Activated CD4-positive, alpha-beta T cell treated with anti-CD3 and anti-CD28 coated beads, Interleukin-10, Interleukin-2, amounts not matched to agents 100 ng/mL and 50 ng/mL, durations not matched to agents 16 hours and 8 hours (primary cell): ENCODE data around the gene PCDHGA9.
A peak's percentile ranks its signal among the peaks of the same experiment; 100 is the strongest.
"Not testable (repeated sequence)": the region's sequence is repeated elsewhere in the genome, so short reads cannot be mapped to it uniquely, and the experiment has no call there.

Experiments
- DNase-seq: peaks from one replicate; pipeline ENCODE4 v3.0.0-alpha.2; 2020

PCDHGA9 gene

DNA sequence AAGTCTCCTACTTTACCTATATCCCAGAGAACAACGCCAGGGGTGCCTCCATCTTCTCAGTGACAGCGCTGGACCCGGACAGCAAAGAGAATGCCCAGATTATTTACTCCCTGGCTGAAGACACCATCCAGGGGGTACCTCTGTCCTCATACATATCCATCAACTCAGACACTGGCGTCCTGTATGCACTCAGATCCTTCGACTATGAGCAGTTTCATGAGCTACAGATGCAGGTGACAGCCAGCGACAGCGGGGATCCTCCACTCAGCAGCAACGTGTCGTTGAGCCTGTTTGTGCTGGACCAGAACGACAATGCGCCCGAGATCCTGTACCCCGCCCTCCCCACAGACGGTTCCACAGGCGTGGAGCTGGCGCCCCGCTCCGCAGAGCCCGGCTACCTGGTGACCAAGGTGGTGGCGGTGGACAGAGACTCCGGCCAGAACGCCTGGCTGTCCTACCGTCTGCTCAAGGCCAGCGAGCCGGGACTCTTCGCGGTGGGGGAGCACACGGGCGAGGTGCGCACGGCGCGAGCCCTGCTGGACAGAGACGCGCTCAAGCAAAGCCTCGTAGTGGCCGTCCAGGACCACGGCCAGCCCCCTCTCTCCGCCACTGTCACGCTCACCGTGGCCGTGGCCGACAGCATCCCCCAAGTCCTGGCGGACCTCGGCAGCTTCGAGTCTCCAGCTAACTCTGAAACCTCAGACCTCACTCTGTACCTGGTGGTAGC, 12.1 kb downstream of the PCDHGA9 start:
- not testable (repeated sequence) for DNase-seq

- not testable (repeated sequence) for DNase-seq
These were observed 12.7 kb downstream of the PCDHGA9 start for GRCh38 chr5:141415275-141415618.

- DNase-seq: peak; percentile 63
These were observed 15.1 kb downstream of the PCDHGA9 start, which contains the start of gene PCDHGB7 for GRCh38 chr5:141417494-141418172. Gene PCDHGB7 (plus strand): TSS chr5:141417677. CDS start chr5:141417860, 183 bp downstream.

GRCh38 chr5:141419074-141419880, 16.7 kb downstream of the PCDHGA9 start:
- no peak for DNase-seq

GRCh38 chr5:141420855-141421488, 18.4 kb downstream of the PCDHGA9 start, which contains the start of gene PCDHGA11:
Gene PCDHGA11 (plus strand): TSS chr5:141421051. CDS start chr5:141421228, 177 bp downstream.
- DNase-seq: peak; percentile 59

DNA sequence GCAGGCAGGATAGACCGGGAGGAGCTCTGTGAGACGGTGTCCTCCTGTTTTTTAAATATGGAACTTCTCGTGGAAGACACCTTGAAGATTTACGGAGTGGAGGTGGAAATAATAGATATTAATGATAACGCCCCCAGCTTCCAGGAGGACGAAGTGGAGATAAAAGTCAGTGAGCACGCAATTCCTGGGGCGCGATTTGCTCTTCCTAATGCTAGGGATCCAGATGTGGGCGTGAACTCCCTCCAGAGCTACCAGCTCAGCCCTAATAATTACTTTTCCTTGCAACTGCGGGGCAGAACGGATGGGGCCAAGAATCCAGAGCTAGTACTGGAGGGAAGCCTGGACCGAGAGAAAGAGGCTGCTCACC, 18.9 kb downstream of the PCDHGA9 start:
- DNase-seq: no peak

DNA sequence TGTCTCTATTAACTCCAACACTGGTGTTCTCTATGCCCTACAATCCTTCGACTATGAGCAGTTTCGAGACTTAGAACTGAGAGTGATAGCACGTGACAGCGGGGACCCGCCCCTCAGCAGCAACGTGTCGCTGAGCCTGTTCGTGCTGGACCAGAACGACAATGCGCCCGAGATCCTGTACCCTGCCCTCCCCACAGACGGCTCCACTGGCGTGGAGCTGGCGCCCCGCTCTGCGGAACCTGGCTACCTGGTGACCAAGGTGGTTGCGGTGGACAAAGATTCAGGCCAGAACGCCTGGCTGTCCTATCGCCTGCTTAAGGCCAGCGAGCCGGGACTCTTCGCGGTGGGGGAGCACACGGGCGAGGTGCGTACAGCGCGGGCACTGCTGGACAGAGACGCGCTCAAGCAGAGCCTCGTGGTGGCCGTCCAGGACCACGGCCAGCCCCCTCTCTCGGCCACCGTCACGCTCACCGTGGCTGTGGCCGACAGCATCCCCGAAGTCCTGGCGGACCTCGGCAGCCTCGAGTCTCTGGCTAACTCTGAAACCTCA, 20.2 kb downstream of the PCDHGA9 start:
- no peak for DNase-seq

- DNase-seq: no peak
These were observed 25.3 kb downstream of the PCDHGA9 start for GRCh38 chr5:141427783-141428426.

DNA sequence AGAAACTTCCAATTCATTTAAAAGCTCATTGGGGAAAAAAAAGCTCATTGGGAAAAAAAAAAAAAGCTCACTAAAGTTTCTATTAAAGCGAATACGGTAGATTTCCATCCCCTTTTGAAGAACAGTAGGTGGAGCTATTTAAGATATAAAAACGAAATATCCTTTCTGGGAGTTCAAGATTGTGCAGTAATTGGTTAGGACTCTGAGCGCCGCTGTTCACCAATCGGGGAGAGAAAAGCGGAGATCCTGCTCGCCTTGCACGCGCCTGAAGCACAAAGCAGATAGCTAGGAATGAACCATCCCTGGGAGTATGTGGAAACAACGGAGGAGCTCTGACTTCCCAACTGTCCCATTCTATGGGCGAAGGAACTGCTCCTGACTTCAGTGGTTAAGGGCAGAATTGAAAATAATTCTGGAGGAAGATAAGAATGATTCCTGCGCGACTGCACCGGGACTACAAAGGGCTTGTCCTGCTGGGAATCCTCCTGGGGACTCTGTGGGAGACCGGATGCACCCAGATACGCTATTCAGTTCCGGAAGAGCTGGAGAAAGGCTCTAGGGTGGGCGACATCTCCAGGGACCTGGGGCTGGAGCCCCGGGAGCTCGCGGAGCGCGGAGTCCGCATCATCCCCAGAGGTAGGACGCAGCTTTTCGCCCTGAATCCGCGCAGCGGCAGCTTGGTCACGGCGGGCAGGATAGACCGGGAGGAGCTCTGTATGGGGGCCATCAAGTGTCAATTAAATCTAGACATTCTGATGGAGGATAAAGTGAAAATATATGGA, 27.9 kb downstream of the PCDHGA9 start, which contains the start of gene PCDHGA12:
Gene PCDHGA12 (plus strand): TSS at position 176 of the 782 bp plus-strand sequence. CDS start 253 bp downstream, at position 429.
- DNase-seq: peak; percentile 54

DNA sequence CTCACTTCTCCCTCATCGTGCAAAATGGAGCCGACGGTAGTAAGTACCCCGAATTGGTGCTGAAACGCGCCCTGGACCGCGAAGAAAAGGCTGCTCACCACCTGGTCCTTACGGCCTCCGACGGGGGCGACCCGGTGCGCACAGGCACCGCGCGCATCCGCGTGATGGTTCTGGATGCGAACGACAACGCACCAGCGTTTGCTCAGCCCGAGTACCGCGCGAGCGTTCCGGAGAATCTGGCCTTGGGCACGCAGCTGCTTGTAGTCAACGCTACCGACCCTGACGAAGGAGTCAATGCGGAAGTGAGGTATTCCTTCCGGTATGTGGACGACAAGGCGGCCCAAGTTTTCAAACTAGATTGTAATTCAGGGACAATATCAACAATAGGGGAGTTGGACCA, 28.7 kb downstream of the PCDHGA9 start:
- no peak for DNase-seq

DNA sequence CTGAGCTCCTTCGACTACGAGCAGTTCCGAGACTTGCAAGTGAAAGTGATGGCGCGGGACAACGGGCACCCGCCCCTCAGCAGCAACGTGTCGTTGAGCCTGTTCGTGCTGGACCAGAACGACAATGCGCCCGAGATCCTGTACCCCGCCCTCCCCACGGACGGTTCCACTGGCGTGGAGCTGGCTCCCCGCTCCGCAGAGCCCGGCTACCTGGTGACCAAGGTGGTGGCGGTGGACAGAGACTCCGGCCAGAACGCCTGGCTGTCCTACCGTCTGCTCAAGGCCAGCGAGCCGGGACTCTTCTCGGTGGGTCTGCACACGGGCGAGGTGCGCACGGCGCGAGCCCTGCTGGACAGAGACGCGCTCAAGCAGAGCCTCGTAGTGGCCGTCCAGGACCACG, 29.7 kb downstream of the PCDHGA9 start:
- DNase-seq: not testable (repeated sequence)

- DNase-seq: not testable (repeated sequence)
These were observed 30.1 kb downstream of the PCDHGA9 start for GRCh38 chr5:141432726-141433125.

GRCh38 chr5:141434006-141434405, 31.4 kb downstream of the PCDHGA9 start:
- no peak for DNase-seq

GRCh38 chr5:141437221-141437620, 34.6 kb downstream of the PCDHGA9 start:
- DNase-seq: no peak

GRCh38 chr5:141439411-141440141, 37.0 kb downstream of the PCDHGA9 start:
- no peak for DNase-seq

- no peak for DNase-seq
These were observed 37.8 kb downstream of the PCDHGA9 start for GRCh38 chr5:141440341-141440740.

DNA sequence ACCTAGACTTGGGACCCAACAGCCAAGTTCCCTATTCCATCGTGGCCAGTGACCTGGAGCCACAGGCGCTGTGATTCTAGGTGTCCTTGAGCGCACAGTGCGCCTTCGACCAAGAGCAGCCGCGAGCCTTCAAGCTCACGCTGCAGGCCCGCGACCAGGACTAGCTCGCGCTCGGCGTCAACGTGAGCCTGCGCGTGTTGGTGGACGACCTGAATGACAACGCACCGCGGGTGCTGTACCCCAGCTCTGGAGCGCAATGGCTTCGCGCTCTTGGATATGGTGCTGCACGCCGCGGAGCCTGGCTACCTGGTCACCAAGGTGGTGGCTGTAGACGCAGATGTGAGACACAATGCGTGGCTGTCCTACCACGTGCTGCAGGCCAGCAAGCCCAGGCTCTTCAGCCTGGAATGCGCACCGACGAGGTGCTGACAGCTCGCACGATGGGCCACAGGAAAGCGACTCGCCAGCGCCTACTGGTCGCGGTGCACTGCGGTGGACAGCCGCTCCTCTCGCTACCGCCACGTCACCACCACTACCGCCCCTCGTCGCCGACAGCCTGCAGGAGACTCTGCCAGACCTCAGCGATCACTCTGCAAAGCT, 39.1 kb downstream of the PCDHGA9 start:
- DNase-seq: no peak
